Heart left ventricle (tissue), 16 donors: Measurements from ENCODE around the gene PANX2. TPM values are rescaled to one million over a fixed set of nuclear protein-coding genes. Genes with fewer than 3 reads are reported as not detected.

Experiments used
- ATAC-seq, 4 donors: fragments of 200-7000 bp; cut with Tn5 transposase; one replicate each; pipeline ENCODE4 v1.9.1; 2020 to 2022; ENCODE audit warnings: moderate library complexity in 4 of 4, mild to moderate bottlenecking in 3 of 4, moderate number of reproducible peaks in 1 of 4
- DNase-seq, 5 donors: peaks; one replicate each; pipeline ENCODE4 v3.0.0-alpha.2; 2020
- H3K27ac ChIP-seq, 12 donors: fragments of 200-600 bp; sonication (generic) in 4 of 12; one replicate each; pipeline versions ENCODE4 v1.5.0 to v1.8.0; 2016 to 2022; ENCODE audit warnings: mild to moderate bottlenecking in 2 of 12
- H3K27me3 ChIP-seq, 9 donors: fragments of 200-600 bp; sonication (generic) in 2 of 9; one replicate each; pipeline versions ENCODE4 v1.5.1 to v1.8.0; 2016 to 2022; ENCODE audit warnings: mild to moderate bottlenecking in 3 of 9
- H3K36me3 ChIP-seq, 9 donors: fragments of 200-600 bp; sonication (generic) in 2 of 9; one replicate each; pipeline versions ENCODE4 v1.5.0 to v1.8.0; 2018 to 2022; ENCODE audit warnings: mild to moderate bottlenecking in 2 of 9
- H3K4me1 ChIP-seq, 12 donors: fragments of 200-600 bp; sonication (generic) in 4 of 12; one replicate each; pipeline versions ENCODE4 v1.5.0 to v1.8.0; 2016 to 2022; ENCODE audit warnings: mild to moderate bottlenecking in 3 of 12
- H3K4me3 ChIP-seq, 12 donors: fragments of 200-600 bp; sonication (generic) in 4 of 12; one replicate each; pipeline versions ENCODE4 v1.5.0 to v1.8.0; 2017 to 2022; ENCODE audit warnings: mild to moderate bottlenecking in 9 of 12, moderate library complexity in 4 of 12
- H3K9me3 ChIP-seq, 12 donors: fragments of 200-600 bp; sonication (generic) in 4 of 12; one replicate each; pipeline versions ENCODE4 v1.5.0 to v1.8.0; 2016 to 2022; ENCODE audit warnings: mild to moderate bottlenecking in 1 of 12
- CTCF ChIP-seq, 12 donors: fragments of 200-600 bp; sonication (generic) in 4 of 12; IDR thresholded peaks; one replicate each; pipeline versions ENCODE4 v1.5.0 to v1.8.0; 2018 to 2022; ENCODE audit warnings: antibody characterized with exemption in 12 of 12, mild to moderate bottlenecking in 5 of 12
- POLR2A ChIP-seq, 2 donors: fragments of 450-650 bp; IDR thresholded peaks; one replicate each; pipeline ENCODE4 v1.6.1; 2017; ENCODE audit warnings: antibody characterized with exemption in 2 of 2, mild to moderate bottlenecking in 2 of 2, moderate library complexity in 2 of 2
- WGBS, 4 donors: extraction: QIAGEN DNeasy Blood & Tissue Kit in 2 of 4; methylation state at CpG; one replicate each; pipeline versions ENCODE4 v1.1.5 to v1.1.7; 2013 to 2018; 5-methylcytosine and 5-hydroxymethylcytosine counted together
- intact Hi-C, 10 donors: fragments of 100-400 bp; cut with DNase I; formaldehyde crosslinking; loops; one replicate each; pipeline versions ENCODE4 v1.11.1 to v1.14.2; 2022
- polyA plus RNA-seq, 2 donors: library from polyadenylated mRNA; stranded (reverse); fragments of 200-250 nt; gene quantifications; one replicate each; pipeline ENCODE4 v1.2.3, GENCODE V29; 2013
- total RNA-seq, 9 donors: library from RNA; depleted of rRNA in 2 of 9; stranded (reverse); fragments of >200 nt in 2 of 9; fragmentation: NEBNext Ultra II Directional in 3 of 9; extraction: Animal tissue kit (Norgen Biotek cat#: 25700) in 3 of 9; gene quantifications; one replicate each; pipeline versions ENCODE4 v1.1.0 to v1.2.4, GENCODE V29; 2016 to 2023
- donor health status: ischemic (EF 13 %, LVEDD 7.1; RV severe dilation, severe dysfunction).
- donor health status: healthy with polysubstance abuse.
- donor health status: DM: no; HTN: yes; CAD: no.
- donor health status: DM: no; HTN: no; CAD: no.
- donor health status: ischemic (EF 25% LVEDD 6.9; RV normal size, moderate dysfunction).
- donor health status: ischemic (EF 25% LVEDD 5.7; RV mildly dilated, moderate dysfunction).
- donor health status: healthy.
- donor health status: DM: yes; HTN: yes; CAD: no.
- donor health status: ischemic (EF 35%, LVEDD 5.7; RV mildly dilated, moderate dysfunction).
- donor health status: nonischemic (EF 11% LVEDD 7.7; RV severe dilation, severe dysfunction).
- donor health status: DM: yes; HTN: yes; CAD: no.
- donor health status: PGD.
- donor health status: ischemic (EF 29% LVEDD 5.4; RV normal size, mild dysfunction).
- donor health status: nonischemic (EF 23%, LVEDD 6.1; RV moderate dilation, normal function).

The PANX2 gene
- total and polyA plus RNA-seq, 11 donors = 0.08 to 0.77 (median 0.33) TPM; not detected in 5

- DNase-seq (no peak), ATAC-seq (no peak)
- no peaks in the 10 kb centered on the region for H3K9me3 ChIP-seq
- 70 to 84% (median 79%) methylated on average over 7 of the region's 7 CpGs for WGBS, 4 donors
- intact Hi-C loops = loop anchor here in 1 of 10 donors (10.0 kb wide), 1 partner anchor 218 kb away; no protein-coding TSS in a partner anchor
- no peak for TF ChIP-seq POLR2A (IDR thresholded peaks at IDR 0.05)
- no peak for TF ChIP-seq CTCF (IDR thresholded peaks at IDR 0.05)
- no peak overlapping the region for H3K4me3 ChIP-seq
- H3K27me3 ChIP-seq = peaks cover 0 to 28% (median 6%) of the 10 kb centered on the region in 9 donors
- H3K27ac ChIP-seq = no peak overlapping the region
- H3K4me1 ChIP-seq = no peaks in the 10 kb centered on the region
- no peaks in the 10 kb centered on the region for H3K36me3 ChIP-seq
Observed at GRCh38 chr22:50143096-50143495, 27.4 kb upstream of the PANX2 start.

- Histone ChIP-seq H3K27ac (no peak overlapping the region), H3K36me3 (no peaks in the 10 kb centered on the region), H3K27me3 (peaks cover 0 to 28% (median 6%) of the 10 kb centered on the region in 9 donors), H3K4me1 (no peaks in the 10 kb centered on the region), H3K9me3 (no peaks in the 10 kb centered on the region), H3K4me3 (no peak overlapping the region)
- intact Hi-C loops = loop anchor here in 1 of 10 donors (10.0 kb wide), 1 partner anchor 219 kb away; no protein-coding TSS in a partner anchor
- 78 to 89% (median 87%) methylated on average over 15 to 18 of the region's 18 CpGs for WGBS, 4 donors
- ATAC-seq (no peak), DNase-seq (no peak)
- TF ChIP-seq CTCF (IDR thresholded peaks at IDR 0.05) (no peak), POLR2A (IDR thresholded peaks at IDR 0.05) (no peak)
Observed at GRCh38 chr22:50144005-50144614, 26.4 kb upstream of the PANX2 start.

- Histone ChIP-seq H3K36me3 (no peaks in the 10 kb centered on the region), H3K27me3 (peaks cover 0 to 23% (median 6%) of the 10 kb centered on the region in 9 donors), H3K4me1 (no peaks in the 10 kb centered on the region), H3K4me3 (no peak overlapping the region), H3K9me3 (no peaks in the 10 kb centered on the region), H3K27ac (no peak overlapping the region)
- DNase-seq (no peak), ATAC-seq (no peak)
- 55 to 67% (median 61%) methylated on average over 20 to 25 of the region's 25 CpGs for WGBS, 4 donors
- TF ChIP-seq CTCF (IDR thresholded peaks at IDR 0.05) = no peak
- TF ChIP-seq POLR2A (IDR thresholded peaks at IDR 0.05) = no peak
- intact Hi-C loops = loop anchor here in 6 of 10 donors (2.0 to 10.0 kb wide), 5 partner anchors 61 to 221 kb away; partner anchors contain the start of gene PPP6R2 (in 1 of the 6)
Observed at GRCh38 chr22:50145721-50146438, 24.7 kb upstream of the PANX2 start.
